Purkinje cell (primary cell): Measurements from ENCODE around the gene FAM117A. TPM values are rescaled to one million over a fixed set of nuclear protein-coding genes. Genes with fewer than 3 reads are reported as not detected.

Experiments used
- polyA plus RNA-seq: library from polyadenylated mRNA; unstranded; fragments of >200 nt; fragmentation: Nextera tagmentation; gene quantifications from 2 replicates; pipeline ENCODE4 v1.2.1, GENCODE V29; 2014

The FAM117A gene
- 11.3 and 17.8 TPM in 2 replicates for polyA plus RNA-seq

GRCh38 chr17:49763735-49764558 is at the start of gene FAM117A:
Gene FAM117A (minus strand): TSS chr17:49764131. CDS start chr17:49764087, 44 bp downstream.

GRCh38 chr17:49788478-49789242 is 24.7 kb upstream of the FAM117A start, which contains the start of gene KAT7:
Gene KAT7 (plus strand): TSS chr17:49788681. CDS start chr17:49788835, 154 bp downstream.

GRCh38 chr17:49707608-49708514 is 56.1 kb downstream of the FAM117A start, which contains the start of gene SLC35B1:
Gene SLC35B1 (minus strand): TSS chr17:49707964. CDS start chr17:49707833, 131 bp downstream.

GRCh38 chr17:49677933-49678847 is 85.7 kb downstream of the FAM117A start, which contains the start of gene SPOP:
Gene SPOP (minus strand): TSS chr17:49678097. CDS start chr17:49622810, 55,287 bp downstream.

Other genes starting within 250 kb of the FAM117A start
- gene NXPH3, start 188.3 kb downstream of the FAM117A start, polyA plus RNA-seq = 0.54 TPM in 1 of 2 replicates, not detected in the other
- 37.4 and 46.7 TPM in 2 replicates for gene SPOP, start 86.0 kb downstream of the FAM117A start, polyA plus RNA-seq
- 99.9 and 116 TPM in 2 replicates for gene SLC35B1, start 56.2 kb downstream of the FAM117A start, polyA plus RNA-seq
- 14.8 and 20.5 TPM in 2 replicates for gene KAT7, start 24.6 kb upstream of the FAM117A start, polyA plus RNA-seq
- not detected in 2 replicates for gene TAC4, start 83.9 kb upstream of the FAM117A start, polyA plus RNA-seq
- gene DLX4, start 205.1 kb upstream of the FAM117A start, polyA plus RNA-seq = not detected in 2 replicates
- gene DLX3, start 231.1 kb upstream of the FAM117A start, polyA plus RNA-seq = not detected in 2 replicates